GM12878 (cell line): ENCODE data around the gene GADD45A. TPM values are rescaled to one million over a fixed set of nuclear protein-coding genes. Genes with fewer than 3 reads are reported as not detected.
A peak's percentile ranks its signal among the peaks of the same experiment; 100 is the strongest.

Experiments
- ATAC-seq: fragments of 200-7000 bp; cut with Tn5 transposase; 3 replicates; pipeline ENCODE4 v1.9.1; 2020; ENCODE audit warnings: mild to moderate bottlenecking, moderate library complexity
- BruUV-seq: library from RNA; stranded (reverse); fragments of 400-500 nt; replicated peaks from 2 replicates; lab custom pipeline; 2021; lab: Mats Ljungman, UMichigan
- CTCF ChIA-PET: fragments of 300-600 bp; sonication (Branson Sonifier 250); formaldehyde crosslinking; extraction: SDS; loops from one replicate; lab custom pipeline; 2021; ENCODE audit warnings: inconsistent platforms; lab: Yijun Ruan, JAX
- POLR2A ChIA-PET: fragments of 350-600 bp; formaldehyde crosslinking; extraction: SDS; loops from one replicate; lab custom pipeline; 2021; ENCODE audit warnings: inconsistent platforms; lab: Charles Lee
- RAD21 ChIA-PET: fragments of 300-600 bp; sonication (Branson Sonifier 250); formaldehyde crosslinking; loops from one replicate; lab custom pipeline; 2023; ENCODE audit warnings: antibody characterized with exemption; ENCODE audit not compliant: unreplicated experiment; lab: Charles Lee
- SMC1A ChIA-PET: fragments of 300-600 bp; sonication (Branson Sonifier 250); formaldehyde crosslinking; loops from one replicate; lab custom pipeline; 2023; ENCODE audit not compliant: unreplicated experiment, uncharacterized antibody; lab: Charles Lee
- DNase-seq: peaks from one replicate; pipeline ENCODE4 v3.0.0-alpha.2; 2011; ENCODE audit warnings: low read depth, low spot score
- FAIRE-seq: peaks from 3 replicates; lab custom pipeline; 2011; peaks lifted over from hg19 to GRCh38; lab: Jason Lieb, UNC
- H2AFZ ChIP-seq: 2 replicates; pipeline ENCODE4 v1.6.0; 2011; ENCODE audit warnings: low read depth, low read length, control low read depth; ENCODE audit not compliant: control insufficient read depth
- H3K27ac ChIP-seq: 2 replicates; pipeline ENCODE4 v1.5.1; 2011; ENCODE audit warnings: control low read depth; ENCODE audit not compliant: control insufficient read depth, insufficient read depth
- H3K27me3 ChIP-seq, 2 experiments: replicated peaks in 1 of 2; 2 replicates each; pipeline versions ENCODE4 v1.6.0 to v1.6.1; 2011; ENCODE audit warnings: low read length in 1 of 2; ENCODE audit not compliant: control insufficient read depth in 2 of 2, insufficient read depth in 2 of 2
- H3K36me3 ChIP-seq, 2 experiments: 2 replicates each; pipeline ENCODE4 v1.5.1; 2011; ENCODE audit warnings: low read length in 1 of 2; ENCODE audit not compliant: control insufficient read depth in 2 of 2, insufficient read depth in 2 of 2
- H3K4me1 ChIP-seq: 2 replicates; pipeline ENCODE4 v1.6.1; 2011; ENCODE audit warnings: mild to moderate bottlenecking, low read length, moderate library complexity, mixed read lengths; ENCODE audit not compliant: control insufficient read depth, insufficient read depth
- H3K4me2 ChIP-seq: 2 replicates; pipeline ENCODE4 v1.6.0; 2011; ENCODE audit warnings: control low read depth; ENCODE audit not compliant: control insufficient read depth, insufficient read depth
- H3K4me3 ChIP-seq: fragments of 200-600 bp; sonication (generic); 2 replicates; pipeline ENCODE4 v1.5.1; 2016
- H3K79me2 ChIP-seq: 2 replicates; pipeline ENCODE4 v1.6.0; 2011; ENCODE audit warnings: low read length; ENCODE audit not compliant: control insufficient read depth, insufficient read depth
- H3K9ac ChIP-seq: 2 replicates; pipeline ENCODE4 v1.8.0; 2011; ENCODE audit warnings: low read length, control low read depth, mixed read lengths; ENCODE audit not compliant: control insufficient read depth, insufficient read depth
- H3K9me3 ChIP-seq: replicated peaks from 3 replicates; pipeline ENCODE4 v1.5.1; 2011; ENCODE audit warnings: mild to moderate bottlenecking, low read length; ENCODE audit not compliant: control insufficient read depth, insufficient read depth
- H4K20me1 ChIP-seq: 2 replicates; pipeline ENCODE4 v1.6.0; 2011; ENCODE audit not compliant: control insufficient read depth, insufficient read depth
- HDAC6 ChIP-seq: fragments of 200-600 bp; sonication (generic); IDR thresholded peaks from one replicate; pipeline ENCODE4 v1.8.0; 2017; ENCODE audit warnings: antibody characterized with exemption; ENCODE audit not compliant: unreplicated experiment
- IKZF1 ChIP-seq: fragments of 450-650 bp; conservative IDR thresholded peaks from 2 replicates; pipeline ENCODE4 v1.6.1; 2017; ENCODE audit warnings: antibody characterized with exemption, mild to moderate bottlenecking
- JUNB ChIP-seq: IDR thresholded peaks from 2 replicates; pipeline ENCODE4 v1.6.1; 2016; ENCODE audit warnings: antibody characterized with exemption, mild to moderate bottlenecking
- MYB ChIP-seq: fragments of 150-350 bp; IDR thresholded peaks from 2 replicates; pipeline ENCODE4 v1.6.1; 2014; ENCODE audit warnings: mild to moderate bottlenecking, low read depth, low read length, borderline replicate concordance
- RAD21 ChIP-seq: IDR thresholded peaks from 2 replicates; pipeline ENCODE4 v1.6.1; 2011; ENCODE audit warnings: mild to moderate bottlenecking, low read depth, low read length, moderate library complexity; ENCODE audit not compliant: insufficient read depth
- SIX5 ChIP-seq: IDR thresholded peaks from 2 replicates; pipeline ENCODE4 v1.6.1; 2011; ENCODE audit warnings: mild to moderate bottlenecking, low read depth, low read length, moderate library complexity; ENCODE audit not compliant: severe bottlenecking
- TBL1XR1 ChIP-seq: IDR thresholded peaks from 2 replicates; pipeline ENCODE4 v1.6.1; 2012; ENCODE audit warnings: low read depth, low read length, improper control_type of control experiment
- TCF12 ChIP-seq: IDR thresholded peaks from 2 replicates; pipeline ENCODE4 v1.6.1; 2011; ENCODE audit warnings: low read depth, mild to moderate bottlenecking, low read length
- WGBS: methylation state at CpG from one replicate; pipeline ENCODE4 v1.1.6; 2016; ENCODE audit warnings: low lambda C conversion rate; ENCODE audit not compliant: insufficient replicate concordance, insufficient coverage; ENCODE audit errors: missing lambda C conversion rate; 5-methylcytosine and 5-hydroxymethylcytosine counted together
- in situ Hi-C: fragments of 300-500 bp; cut with MboI; formaldehyde crosslinking; loops from 9 replicates; pipeline ENCODE4 v1.14.3; 2018; ENCODE audit warnings: mixed read lengths
- intact Hi-C: fragments of 100-400 bp; cut with micrococcal nuclease; formaldehyde crosslinking; loops from one replicate; pipeline ENCODE4 v1.14.2; 2022; ENCODE audit not compliant: unreplicated experiment
- polyA plus RNA-seq, 11 experiments: library from polyadenylated mRNA; depleted of rRNA in 4 of 11; unstranded in 6 of 11; stranded (reverse) in 5 of 11; fragments of >200 nt; fragmentation: Nextera tagmentation in 4 of 11; fragmentation: Illumina TruSeq in 1 of 11; extraction: Ambion mirVana in 4 of 11; extraction: Trizol in 1 of 11; gene quantifications; 1 replicate in 1 of 11; 2 replicates in 10 of 11; pipeline versions ENCODE4 v1.2.1 to v1.2.3, GENCODE V29; 2011 to 2016; ENCODE audit warnings: inconsistent platforms in 2 of 11, missing spikeins in 2 of 11, low read depth in 1 of 11
- total RNA-seq, 4 experiments: library from RNA; depleted of rRNA in 3 of 4; stranded (reverse); fragments of >200 nt in 3 of 4; fragmentation: Illumina TruSeq in 1 of 4; extraction: Trizol in 1 of 4; gene quantifications; 2 replicates each; pipeline versions ENCODE4 v1.2.1 to v1.2.3, GENCODE V29; 2013 to 2021
- TF ChIP-seq, protein P1 (sequence below): fragments of 450-650 bp; formaldehyde crosslinking; IDR thresholded peaks from 2 replicates; pipeline ENCODE4 v1.4.0; 2020; ENCODE audit warnings: mild to moderate bottlenecking, moderate library complexity
- TF ChIP-seq, protein P2 (sequence below): fragments of 450-650 bp; IDR thresholded peaks from 2 replicates; pipeline ENCODE4 v1.6.1; 2016; ENCODE audit warnings: mild to moderate bottlenecking, moderate library complexity, borderline replicate concordance
- TF ChIP-seq, protein P3 (sequence below): fragments of 450-650 bp; IDR thresholded peaks from 2 replicates; pipeline ENCODE4 v1.6.1; 2018; ENCODE audit warnings: borderline replicate concordance, mild to moderate bottlenecking; ENCODE audit not compliant: partially characterized antibody

Gene GADD45A
- total and polyA plus RNA-seq, 10 of the 15 experiments (the other 5 are each of a cell fraction or from before 2014, with no cell fraction given): 4.7 to 48.9 (median 18.5) TPM

DNA sequence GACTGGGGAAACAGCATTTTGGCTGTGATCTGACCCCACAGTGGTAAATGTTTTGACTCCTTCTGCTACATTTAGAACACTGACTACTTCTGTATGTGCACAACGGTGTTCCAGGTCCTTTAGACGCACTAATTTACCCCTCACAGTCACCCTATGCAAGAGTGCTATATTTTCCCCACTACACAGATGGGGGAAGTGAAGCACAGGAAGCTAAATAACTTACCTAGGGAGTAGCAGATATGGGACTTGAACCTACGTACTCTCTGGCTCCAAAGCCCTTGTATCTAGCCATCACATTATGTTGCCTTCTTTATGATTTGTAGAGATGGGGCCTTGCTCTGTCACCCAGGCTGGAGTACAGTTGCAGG, 49.3 kb downstream of the GADD45A start:
- no peak for DNase-seq
- TF ChIP-seq MYB: no peak
- TF ChIP-seq, protein P1, sequence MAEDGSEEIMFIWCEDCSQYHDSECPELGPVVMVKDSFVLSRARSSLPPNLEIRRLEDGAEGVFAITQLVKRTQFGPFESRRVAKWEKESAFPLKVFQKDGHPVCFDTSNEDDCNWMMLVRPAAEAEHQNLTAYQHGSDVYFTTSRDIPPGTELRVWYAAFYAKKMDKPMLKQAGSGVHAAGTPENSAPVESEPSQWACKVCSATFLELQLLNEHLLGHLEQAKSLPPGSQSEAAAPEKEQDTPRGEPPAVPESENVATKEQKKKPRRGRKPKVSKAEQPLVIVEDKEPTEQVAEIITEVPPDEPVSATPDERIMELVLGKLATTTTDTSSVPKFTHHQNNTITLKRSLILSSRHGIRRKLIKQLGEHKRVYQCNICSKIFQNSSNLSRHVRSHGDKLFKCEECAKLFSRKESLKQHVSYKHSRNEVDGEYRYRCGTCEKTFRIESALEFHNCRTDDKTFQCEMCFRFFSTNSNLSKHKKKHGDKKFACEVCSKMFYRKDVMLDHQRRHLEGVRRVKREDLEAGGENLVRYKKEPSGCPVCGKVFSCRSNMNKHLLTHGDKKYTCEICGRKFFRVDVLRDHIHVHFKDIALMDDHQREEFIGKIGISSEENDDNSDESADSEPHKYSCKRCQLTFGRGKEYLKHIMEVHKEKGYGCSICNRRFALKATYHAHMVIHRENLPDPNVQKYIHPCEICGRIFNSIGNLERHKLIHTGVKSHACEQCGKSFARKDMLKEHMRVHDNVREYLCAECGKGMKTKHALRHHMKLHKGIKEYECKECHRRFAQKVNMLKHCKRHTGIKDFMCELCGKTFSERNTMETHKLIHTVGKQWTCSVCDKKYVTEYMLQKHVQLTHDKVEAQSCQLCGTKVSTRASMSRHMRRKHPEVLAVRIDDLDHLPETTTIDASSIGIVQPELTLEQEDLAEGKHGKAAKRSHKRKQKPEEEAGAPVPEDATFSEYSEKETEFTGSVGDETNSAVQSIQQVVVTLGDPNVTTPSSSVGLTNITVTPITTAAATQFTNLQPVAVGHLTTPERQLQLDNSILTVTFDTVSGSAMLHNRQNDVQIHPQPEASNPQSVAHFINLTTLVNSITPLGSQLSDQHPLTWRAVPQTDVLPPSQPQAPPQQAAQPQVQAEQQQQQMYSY (CRISPR knock-in tag): no peak
- no peak for TF ChIP-seq TBL1XR1
- TF ChIP-seq, protein P2, sequence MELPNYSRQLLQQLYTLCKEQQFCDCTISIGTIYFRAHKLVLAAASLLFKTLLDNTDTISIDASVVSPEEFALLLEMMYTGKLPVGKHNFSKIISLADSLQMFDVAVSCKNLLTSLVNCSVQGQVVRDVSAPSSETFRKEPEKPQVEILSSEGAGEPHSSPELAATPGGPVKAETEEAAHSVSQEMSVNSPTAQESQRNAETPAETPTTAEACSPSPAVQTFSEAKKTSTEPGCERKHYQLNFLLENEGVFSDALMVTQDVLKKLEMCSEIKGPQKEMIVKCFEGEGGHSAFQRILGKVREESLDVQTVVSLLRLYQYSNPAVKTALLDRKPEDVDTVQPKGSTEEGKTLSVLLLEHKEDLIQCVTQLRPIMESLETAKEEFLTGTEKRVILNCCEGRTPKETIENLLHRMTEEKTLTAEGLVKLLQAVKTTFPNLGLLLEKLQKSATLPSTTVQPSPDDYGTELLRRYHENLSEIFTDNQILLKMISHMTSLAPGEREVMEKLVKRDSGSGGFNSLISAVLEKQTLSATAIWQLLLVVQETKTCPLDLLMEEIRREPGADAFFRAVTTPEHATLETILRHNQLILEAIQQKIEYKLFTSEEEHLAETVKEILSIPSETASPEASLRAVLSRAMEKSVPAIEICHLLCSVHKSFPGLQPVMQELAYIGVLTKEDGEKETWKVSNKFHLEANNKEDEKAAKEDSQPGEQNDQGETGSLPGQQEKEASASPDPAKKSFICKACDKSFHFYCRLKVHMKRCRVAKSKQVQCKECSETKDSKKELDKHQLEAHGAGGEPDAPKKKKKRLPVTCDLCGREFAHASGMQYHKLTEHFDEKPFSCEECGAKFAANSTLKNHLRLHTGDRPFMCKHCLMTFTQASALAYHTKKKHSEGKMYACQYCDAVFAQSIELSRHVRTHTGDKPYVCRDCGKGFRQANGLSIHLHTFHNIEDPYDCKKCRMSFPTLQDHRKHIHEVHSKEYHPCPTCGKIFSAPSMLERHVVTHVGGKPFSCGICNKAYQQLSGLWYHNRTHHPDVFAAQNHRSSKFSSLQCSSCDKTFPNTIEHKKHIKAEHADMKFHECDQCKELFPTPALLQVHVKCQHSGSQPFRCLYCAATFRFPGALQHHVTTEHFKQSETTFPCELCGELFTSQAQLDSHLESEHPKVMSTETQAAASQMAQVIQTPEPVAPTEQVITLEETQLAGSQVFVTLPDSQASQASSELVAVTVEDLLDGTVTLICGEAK: no peak
- TF ChIP-seq, protein P3, sequence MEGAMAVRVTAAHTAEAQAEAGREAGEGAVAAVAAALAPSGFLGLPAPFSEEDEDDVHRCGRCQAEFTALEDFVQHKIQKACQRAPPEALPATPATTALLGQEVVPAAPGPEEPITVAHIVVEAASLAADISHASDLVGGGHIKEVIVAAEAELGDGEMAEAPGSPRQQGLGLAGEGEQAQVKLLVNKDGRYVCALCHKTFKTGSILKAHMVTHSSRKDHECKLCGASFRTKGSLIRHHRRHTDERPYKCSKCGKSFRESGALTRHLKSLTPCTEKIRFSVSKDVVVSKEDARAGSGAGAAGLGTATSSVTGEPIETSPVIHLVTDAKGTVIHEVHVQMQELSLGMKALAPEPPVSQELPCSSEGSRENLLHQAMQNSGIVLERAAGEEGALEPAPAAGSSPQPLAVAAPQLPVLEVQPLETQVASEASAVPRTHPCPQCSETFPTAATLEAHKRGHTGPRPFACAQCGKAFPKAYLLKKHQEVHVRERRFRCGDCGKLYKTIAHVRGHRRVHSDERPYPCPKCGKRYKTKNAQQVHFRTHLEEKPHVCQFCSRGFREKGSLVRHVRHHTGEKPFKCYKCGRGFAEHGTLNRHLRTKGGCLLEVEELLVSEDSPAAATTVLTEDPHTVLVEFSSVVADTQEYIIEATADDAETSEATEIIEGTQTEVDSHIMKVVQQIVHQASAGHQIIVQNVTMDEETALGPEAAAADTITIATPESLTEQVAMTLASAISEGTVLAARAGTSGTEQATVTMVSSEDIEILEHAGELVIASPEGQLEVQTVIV: no peak
- TF ChIP-seq TCF12: no peak
- TF ChIP-seq IKZF1: no peak
- no peak for TF ChIP-seq RAD21
- no peak for TF ChIP-seq JUNB
- no peak for TF ChIP-seq HDAC6
- TF ChIP-seq SIX5: no peak
- TF ChIP-seq, all 136 proteins: peak for 0
- CTCF ChIA-PET: interaction anchor here (0.6 to 5.7 kb wide), 3 partner anchors 27 to 97 kb away, joined by 3 to 33 read pairs (median 3); no protein-coding TSS in a partner anchor
- in situ Hi-C loops (no loop called here), intact Hi-C loops (loop anchor here (5.0 kb wide), 1 partner anchor 47 kb away; the partner anchor contains the start of gene GADD45A)
- no peak for FAIRE-seq
- Histone ChIP-seq H3K9me3 (no peaks in the 10 kb centered on the region), H2AFZ (peak overlapping the region; percentile 81), H3K27me3 (no peaks in the 10 kb centered on the region), H3K27ac (peak overlapping the region; percentile 48), H3K4me2 (peak overlapping the region; percentile 5), H4K20me1 (no peaks in the 10 kb centered on the region), H3K36me3 (no peaks in the 10 kb centered on the region), H3K9ac (peak overlapping the region; percentile 48; the same call in 1 of the 2 replicates), H3K79me2 (no peaks in the 10 kb centered on the region), H3K4me3 (no peak overlapping the region), H3K4me1 (peaks cover 35% of the 10 kb centered on the region)
- no peak for ATAC-seq
- RAD21 ChIA-PET: interaction anchor here (1.0 to 2.0 kb wide), 7 partner anchors 11 to 47 kb away, joined by 3 to 9 read pairs (median 4); no protein-coding TSS in a partner anchor
- SMC1A ChIA-PET: interaction anchor here (0.8 to 14.7 kb wide), 9 partner anchors 8 to 85 kb away, joined by 3 to 227 read pairs (median 4); partner anchors contain the start of gene GADD45A
- WGBS: 14% methylated on average over 3 of the region's 3 CpGs
- POLR2A ChIA-PET: interaction anchor here (1.2 kb wide), 1 partner anchor 26 kb away, joined by 3 read pairs; no protein-coding TSS in a partner anchor
- BruUV-seq: no TSS peak
